Activated CD4-positive, alpha-beta T cell treated with anti-CD3 and anti-CD28 coated beads for 24 hours (primary cell): ENCODE results near the gene CHL1.

ENCODE experiments used
- DNase-seq, 2 donors: peaks; one replicate each; pipeline ENCODE4 v3.0.0-alpha.2; 2020; ENCODE audit warnings: low read depth in 2 of 2

The CHL1 gene, protein sequence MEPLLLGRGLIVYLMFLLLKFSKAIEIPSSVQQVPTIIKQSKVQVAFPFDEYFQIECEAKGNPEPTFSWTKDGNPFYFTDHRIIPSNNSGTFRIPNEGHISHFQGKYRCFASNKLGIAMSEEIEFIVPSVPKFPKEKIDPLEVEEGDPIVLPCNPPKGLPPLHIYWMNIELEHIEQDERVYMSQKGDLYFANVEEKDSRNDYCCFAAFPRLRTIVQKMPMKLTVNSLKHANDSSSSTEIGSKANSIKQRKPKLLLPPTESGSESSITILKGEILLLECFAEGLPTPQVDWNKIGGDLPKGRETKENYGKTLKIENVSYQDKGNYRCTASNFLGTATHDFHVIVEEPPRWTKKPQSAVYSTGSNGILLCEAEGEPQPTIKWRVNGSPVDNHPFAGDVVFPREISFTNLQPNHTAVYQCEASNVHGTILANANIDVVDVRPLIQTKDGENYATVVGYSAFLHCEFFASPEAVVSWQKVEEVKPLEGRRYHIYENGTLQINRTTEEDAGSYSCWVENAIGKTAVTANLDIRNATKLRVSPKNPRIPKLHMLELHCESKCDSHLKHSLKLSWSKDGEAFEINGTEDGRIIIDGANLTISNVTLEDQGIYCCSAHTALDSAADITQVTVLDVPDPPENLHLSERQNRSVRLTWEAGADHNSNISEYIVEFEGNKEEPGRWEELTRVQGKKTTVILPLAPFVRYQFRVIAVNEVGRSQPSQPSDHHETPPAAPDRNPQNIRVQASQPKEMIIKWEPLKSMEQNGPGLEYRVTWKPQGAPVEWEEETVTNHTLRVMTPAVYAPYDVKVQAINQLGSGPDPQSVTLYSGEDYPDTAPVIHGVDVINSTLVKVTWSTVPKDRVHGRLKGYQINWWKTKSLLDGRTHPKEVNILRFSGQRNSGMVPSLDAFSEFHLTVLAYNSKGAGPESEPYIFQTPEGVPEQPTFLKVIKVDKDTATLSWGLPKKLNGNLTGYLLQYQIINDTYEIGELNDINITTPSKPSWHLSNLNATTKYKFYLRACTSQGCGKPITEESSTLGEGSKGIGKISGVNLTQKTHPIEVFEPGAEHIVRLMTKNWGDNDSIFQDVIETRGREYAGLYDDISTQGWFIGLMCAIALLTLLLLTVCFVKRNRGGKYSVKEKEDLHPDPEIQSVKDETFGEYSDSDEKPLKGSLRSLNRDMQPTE (N-terminal part only)

DNA sequence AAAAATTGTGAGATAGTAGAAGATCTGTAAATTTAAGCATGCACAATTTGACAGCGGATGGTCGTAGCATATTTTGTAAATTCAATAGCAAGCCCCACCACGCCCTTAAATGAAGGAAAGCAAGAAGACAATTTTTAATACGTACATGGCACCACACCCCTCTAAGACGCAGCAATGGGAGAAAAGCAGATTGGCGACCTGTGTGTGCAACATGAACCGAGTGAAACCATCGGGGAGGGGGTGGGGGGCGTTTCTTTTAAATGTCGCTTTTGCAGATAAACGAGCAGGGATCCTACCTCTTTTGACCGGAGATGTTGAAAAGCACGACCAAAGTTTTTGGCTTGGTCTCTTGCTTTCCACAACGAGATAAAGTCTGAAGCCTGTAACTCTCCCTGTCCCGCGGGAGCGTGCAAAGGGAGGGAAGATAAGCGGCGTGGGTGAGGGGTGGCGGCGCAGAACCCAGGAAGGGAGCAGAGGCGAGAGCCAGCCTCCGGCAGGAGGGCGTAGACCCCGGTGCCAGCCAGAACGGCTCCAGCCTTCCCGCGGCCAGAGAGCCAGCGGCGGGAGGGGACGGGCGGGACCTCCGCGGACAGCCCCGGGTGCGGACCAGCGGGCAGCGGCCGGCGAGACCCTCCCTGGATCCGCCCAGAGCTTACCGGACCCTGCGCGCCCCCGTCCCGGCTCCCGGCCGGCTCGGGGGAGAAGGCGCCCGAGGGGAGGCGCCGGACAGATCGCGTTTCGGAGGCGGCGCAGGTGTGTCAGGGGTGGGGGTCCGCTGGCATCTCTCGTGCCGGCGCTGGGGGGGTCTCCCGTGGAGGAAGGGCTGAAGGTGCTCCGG is at the start of gene CHL1:
Gene CHL1, plus strand, starts transcription at position 453 of the 838 bp plus-strand sequence. CDS start 123,014 bp downstream, outside the sequence.
- no peak for DNase-seq

DNA sequence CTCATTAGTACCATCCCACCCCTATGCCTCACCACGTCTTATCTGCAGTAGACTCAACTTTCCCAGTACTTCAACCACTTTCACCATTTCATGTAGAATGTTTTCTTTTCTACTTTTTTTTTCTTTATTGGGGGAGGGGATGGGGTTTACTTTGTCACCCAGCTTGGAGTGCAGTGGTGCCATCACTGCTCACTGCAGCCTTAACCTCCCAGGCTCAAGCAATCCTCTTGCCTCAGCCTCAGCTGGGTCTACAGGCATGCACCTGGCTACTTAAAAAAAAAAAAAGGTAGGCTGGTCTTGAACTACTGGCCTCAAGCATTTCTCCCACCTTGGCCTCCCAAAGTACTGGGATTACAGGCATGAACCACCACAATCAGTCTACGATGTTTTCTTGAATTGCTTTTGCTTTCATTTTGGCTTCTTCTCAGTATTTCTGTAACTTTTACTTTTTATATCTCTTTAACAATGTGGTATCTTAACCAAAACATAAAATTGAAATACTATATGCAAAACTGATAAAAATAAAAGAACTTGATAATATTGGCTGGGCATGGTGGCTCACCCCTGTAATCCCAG is 44.9 kb upstream of the CHL1 start:
- no peak for DNase-seq

DNA sequence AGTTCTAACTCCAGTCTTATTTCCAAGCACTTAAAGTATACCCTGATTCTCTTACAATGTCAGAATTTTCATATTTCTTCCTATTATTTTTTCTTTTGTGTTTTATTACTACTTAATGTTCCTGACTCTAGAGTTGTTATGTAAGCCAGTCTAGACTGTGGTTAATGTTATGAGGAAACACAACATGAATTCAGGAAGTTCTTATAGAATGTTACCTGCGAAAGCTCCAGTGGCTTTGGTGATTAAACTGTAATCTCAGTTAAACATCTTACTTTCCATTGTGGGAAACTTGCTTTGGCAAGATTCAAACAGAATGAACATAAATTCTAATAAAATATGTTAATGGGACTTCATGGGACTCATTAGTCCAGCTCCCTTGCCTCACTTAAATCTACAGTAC is 36.6 kb upstream of the CHL1 start:
- DNase-seq, result no peak

DNA sequence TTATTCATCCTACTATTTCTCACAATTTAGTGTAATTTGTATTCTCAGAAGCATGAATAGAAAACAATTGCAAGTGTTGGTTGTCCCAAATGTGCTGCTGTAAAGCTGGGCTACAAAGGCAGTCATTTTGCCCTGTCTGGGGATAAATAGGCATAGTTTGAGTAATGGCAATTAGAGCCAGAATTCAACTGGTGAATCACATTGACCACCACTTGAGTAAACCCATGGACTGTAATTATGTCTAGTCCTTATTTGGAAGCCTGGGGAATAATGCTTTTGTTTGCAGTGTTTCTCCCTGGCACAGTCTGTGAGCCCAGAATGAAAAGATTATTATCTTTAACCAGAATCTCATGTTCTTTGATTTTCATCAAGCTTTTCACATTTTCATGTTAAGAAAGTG is 30.5 kb upstream of the CHL1 start:
- DNase-seq, result no peak

DNA sequence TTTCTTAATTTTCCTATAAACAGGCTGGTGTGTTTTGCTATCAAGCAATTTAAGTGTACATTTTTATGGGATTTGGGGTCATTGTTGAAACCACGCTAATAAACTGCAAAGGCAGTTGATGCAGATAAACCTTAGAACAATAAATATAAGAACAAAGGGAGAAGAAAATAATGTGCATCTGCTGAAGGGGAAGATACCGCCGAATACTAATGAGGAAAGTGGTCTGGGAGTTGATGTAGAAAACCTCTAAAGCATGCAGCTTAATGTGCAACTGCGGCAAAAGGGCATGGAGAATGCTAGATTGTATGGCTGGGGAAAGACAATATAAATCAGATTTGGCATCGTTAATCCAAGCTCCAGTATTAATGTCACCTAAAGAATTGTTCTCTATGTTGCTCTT is 29.8 kb upstream of the CHL1 start:
- no peak for DNase-seq

DNA sequence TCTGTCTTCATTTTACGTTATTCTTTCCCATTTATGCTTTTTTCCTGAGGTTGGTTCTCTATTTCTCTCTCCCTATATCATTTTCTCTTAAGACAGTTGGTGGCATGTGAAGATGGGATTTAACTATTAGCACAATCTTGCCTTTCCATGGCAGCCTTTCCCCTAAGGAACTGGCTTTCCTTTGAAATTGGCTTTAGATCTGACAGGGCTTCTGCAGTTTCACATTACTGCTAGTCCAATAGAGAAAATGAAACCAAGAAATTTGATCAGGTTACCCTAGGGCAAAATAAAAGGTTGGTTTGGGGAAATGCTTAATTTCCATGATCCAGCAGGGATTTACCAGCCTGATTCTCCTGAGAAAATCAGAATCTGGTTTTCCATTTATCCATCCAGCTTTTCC is 22.7 kb upstream of the CHL1 start:
- DNase-seq, result no peak

DNA sequence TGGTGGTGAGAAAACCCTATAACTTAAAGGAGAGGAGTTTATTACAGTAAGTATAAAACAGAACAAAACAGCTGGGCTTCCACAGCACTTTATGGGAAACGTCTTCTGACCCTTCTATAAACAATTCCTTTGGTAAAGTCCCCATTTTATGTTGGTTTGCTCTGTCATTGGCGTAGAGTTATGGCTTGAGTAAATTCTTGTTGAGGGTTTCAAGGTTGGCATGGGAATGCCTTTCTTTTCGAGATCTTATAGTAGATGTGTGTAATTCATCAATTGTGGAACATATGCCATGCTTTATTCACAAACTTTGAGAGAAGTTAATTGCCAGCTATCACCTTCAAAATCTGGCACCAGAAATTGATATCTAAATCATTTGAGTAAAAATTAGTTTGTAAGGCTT is 11.6 kb upstream of the CHL1 start:
- no peak for DNase-seq

DNA sequence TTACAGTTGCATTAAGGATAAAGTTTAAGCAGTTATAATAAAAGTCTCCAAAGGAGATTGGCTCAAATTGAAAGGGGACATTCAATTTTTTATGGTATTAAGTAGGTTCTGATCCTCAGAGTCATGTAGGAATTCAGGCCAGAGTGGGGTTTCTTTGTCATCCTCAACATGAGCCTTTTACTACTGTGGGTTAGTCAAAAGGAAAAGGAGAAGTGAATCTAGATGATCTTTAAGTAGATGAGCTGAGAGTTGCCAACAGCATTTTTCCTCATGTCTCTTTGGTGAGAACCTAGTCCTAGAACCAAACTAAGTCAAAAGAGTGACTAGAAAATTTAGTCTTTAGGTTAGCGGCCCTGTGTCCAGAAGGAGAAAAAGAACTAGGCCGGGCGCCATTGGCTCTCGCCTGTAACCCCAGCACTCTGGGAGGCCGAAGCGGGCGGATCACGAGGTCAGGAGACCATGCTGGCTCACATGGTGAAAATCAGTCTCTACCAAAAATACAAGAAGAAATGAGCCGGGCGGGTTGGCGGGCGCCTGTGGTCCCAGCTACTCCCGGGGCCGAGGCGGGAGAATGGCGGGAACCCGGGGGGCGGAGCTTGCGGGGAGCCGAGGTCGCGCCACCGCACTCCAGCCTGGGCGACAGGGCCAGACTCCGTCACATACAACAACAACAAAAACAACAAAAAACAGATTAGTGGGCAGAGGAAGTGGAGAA is 4.2 kb upstream of the CHL1 start:
- DNase-seq, result no peak

DNA sequence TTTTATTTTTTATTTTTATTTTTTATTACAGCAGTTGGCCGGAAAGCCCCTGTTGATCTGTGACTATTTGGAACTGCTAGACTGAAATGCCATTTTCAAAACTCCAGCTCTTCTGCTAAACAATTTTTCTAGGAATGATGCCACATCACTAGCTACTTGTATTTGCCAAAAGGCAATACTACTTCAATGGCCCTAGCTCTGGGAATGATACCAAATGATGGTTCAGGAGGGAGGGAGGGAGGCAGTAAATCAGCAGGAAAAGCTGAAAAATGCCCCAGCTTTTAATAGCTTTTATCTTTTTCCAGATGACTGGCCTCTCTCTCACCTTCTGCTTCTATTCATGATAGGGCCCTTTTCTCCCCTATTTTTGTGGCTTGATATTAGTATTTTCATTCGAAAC is 2.6 kb upstream of the CHL1 start:
- DNase-seq, result no peak

DNA sequence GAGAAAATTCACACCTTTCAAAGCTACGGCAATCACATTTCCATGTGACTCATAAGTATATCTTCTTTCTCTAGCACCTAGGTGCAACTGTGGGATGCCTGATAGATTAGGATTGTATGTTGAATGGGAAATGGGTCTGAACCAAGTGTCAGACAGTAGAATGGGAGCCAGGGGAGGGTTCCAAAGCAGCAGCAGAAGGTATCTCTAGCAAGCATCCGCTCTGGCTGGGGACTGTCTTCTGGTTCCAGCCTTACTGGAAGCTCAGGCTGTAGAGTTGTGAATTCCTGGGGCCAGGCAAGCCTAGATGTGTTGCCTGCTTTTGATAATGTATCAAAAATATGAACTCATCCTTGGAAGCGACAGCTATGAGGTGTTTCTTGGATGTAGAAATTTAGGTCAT is 2.1 kb upstream of the CHL1 start:
- DNase-seq, result no peak

DNA sequence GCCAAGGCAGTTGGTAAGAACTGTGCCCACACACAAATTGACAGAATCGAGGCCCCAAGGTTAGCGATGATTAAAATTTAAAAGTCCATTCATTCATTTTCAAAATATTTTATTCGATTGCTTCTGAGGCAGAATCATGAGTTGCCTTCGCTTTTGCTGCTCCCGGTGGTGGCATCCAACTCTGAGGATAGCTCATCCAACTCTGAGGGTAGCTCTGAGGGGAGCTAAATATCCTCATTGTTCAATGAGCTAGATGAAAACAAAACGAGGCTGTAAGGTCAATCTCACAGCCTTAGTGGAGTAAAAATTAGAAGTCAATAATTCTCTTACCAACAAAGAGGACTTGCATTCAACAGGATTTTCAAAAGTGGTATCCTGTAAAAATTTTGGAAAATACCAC is 897 bp upstream of the CHL1 start:
- no peak for DNase-seq

DNA sequence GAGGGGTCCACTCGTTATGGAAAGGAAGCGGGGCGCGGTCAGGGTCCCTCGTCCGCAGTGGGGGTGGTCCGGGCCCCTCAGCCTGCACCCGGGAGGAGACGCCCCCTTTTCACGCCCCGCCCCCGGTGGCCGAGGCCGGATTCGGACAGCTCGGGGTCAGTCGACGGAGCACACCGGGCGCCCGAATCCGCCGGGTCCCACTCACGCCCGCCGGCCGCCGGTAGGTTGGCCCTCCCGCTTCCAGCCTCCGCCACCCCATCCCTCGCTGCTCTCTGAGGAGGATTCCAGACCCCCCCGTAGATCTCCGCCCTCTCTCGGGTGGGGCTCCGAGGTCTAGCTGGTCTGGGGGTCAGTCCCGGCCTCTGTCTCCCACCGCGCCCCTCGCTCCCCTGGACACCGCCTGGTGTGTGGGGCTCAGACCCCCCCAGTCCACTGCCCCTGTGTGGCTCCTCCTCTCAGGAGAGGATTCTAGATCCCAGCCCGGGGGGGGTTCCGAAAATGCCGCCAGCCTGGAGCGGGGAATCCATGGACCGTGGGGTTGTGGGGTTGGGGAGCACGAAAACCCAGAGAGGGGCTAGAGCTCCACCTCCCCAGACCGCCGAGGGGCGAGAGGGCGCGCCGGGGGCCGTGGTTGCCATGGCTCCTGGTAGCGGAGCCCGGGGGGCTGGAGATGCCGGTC is 725 bp downstream of the CHL1 start:
- no peak for DNase-seq

DNA sequence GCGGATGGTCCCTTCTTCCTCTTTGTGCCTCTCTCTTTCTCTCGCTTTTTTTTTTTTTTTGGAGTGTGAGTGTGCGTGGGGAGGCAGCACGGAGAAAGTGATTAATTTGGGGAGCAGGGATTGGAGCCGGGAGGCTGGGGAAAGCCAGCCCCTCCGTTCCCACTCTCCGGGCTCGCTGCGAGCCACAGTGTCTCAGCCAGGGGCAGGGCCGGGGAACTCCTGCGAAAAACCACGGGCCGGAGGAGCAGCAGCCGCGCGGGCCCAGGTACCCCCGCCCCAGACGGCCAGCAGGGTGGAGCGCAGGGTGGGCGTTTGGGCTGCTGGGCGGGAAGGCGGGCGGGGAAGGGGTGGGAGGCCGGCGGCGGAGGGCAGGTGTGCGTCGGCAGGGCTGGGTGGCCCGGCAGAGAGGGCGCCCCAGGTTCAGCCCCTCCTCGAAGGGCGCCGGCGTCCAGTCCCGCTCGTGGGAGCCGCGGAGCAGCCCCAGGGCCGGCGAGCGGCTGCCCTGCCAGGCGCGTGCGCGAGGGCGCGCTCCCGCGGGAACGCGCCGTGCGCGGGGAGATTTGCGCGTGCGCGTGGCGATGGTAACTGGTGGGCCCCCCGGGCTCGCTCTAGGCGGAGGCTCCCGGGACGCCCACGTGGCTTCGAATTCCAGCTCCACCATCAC is 1.4 kb downstream of the CHL1 start:
- no peak for DNase-seq

DNA sequence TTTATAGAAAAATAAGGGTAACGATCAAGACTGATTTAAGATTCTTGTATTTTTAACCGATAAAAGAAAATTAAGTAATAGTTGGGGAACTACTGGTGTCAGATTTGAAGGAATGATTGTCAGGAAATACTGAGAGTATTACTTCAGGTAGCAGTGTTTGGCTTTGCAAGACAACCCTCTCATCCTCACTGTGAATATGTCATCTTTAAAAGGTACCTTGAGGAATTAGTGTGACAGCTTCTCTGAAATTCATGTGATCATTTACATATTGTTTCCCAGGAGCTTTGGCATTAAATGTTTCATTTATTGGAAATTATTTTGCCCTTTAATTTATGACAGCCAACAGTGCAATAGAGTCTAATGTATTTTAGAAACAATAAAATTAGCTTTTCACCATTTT is 3.3 kb downstream of the CHL1 start:
- no peak for DNase-seq

DNA sequence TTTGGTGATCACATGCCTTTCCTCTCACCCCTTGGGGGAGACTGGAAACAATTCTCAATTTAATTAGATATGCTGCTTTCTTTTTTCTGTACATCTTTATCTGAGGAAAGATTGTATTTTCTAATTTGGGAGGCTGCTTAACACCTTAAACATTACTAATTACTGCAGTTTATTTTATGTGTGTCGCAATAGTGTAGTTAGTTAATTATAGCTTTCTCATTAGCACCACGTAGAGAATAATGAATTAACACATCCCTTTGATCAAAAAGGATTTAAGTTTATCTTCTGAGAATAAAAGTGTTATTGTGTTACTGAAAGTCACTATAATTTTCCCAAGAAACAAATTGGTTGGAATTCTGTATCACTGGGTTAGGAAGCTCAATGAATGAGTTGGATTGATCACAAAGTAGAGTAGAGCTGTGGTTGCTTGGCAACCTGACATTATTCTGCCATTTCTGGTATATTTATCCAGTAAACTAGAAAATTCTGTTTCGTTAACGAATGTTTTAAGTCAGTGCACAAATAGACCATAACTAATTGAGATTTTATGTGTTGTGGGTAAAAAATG is 4.3 kb downstream of the CHL1 start:
- DNase-seq, result no peak

DNA sequence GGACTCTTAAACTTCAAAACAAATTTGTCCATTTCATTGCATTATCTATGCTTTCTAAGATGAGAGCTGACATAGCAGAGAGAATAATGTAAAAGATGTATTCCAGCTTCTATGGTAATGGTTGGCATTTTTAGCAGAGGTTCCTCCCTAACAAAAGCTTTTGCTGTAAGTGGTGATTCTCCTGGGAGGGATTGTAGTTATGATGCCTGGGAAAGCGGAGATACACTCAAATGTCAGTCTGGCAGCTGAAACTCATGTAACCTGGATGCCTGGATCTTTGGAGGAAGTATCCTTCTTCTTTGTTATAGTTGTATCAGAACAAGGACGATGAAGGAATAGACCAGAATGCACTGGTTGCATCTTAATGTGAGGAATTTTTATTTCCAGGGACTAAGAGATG is 7.5 kb downstream of the CHL1 start:
- no peak for DNase-seq

DNA sequence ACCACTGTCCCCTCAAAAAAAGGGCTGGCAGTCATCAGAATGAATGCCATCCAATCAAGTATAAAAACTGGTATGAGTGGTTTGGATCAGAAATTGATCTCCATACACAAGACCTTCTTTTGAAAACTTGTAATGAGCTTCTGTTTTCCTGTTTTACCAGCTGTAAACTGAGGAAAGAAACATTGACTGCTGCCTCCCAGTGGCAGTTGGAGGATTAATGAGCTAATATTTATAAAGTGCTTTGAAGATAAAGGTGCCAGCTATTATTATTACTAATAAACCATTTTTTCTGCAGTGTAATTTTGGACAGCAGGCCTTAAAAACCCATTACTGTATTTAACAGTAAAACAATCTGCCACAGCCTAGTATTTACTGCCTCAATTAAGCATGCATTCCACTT is 11.4 kb downstream of the CHL1 start:
- DNase-seq, result no peak

DNA sequence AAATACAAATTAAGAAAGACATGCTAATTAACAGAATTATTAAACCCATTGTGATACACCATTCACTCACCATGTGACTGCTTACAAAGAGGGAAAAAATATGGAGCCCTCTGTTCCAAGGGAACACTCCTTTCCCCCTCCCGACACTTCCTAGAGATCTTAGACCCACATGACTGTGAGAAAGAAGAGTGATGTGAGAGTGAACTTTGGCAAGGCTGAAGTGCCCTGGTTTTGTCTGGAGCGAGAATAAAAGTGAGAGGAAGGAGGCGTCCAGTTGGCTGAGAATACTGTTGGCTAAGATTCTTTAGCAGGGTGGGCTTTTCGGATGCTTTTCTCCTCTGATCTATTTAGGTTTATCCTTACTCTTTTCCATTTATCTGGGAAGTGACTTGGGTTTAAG is 14.1 kb downstream of the CHL1 start:
- no peak for DNase-seq

DNA sequence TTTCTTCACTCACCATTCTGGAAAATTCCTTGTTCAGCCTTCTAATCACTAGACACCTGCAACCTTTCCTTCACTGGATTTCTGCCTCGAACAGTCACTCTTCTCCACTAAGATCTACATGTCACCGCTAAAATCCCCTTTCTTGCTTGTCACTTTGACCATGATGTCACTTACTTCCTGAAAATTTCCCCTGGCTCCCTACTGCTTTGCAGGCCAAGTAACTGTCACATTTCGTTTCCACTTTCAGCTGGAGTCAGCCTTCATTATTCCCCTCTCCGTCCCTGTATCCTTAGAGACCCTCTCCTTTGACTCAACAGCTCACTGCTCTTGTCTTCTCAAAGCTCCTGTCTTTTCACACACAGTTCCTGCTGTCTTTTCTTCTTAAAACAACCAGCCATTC is 15.9 kb downstream of the CHL1 start:
- DNase-seq, result no peak
